Adrenal gland (tissue), 5 donors: Measurements from ENCODE around the gene NKX1-2.

Source experiments
- CTCF ChIP-seq, 6 experiments: fragments of 450-650 bp in 4 of 6; fragments of 200-600 bp in 2 of 6; sonication (generic) in 1 of 6; IDR thresholded peaks; 1 replicate in 5 of 6; 2 replicates in 1 of 6; pipeline versions ENCODE4 v1.5.1 to v1.8.0; 2016 to 2021; ENCODE audit warnings: antibody characterized with exemption in 6 of 6, mild to moderate bottlenecking in 2 of 6, moderate library complexity in 1 of 6
- POLR2A ChIP-seq, 2 donors: fragments of 450-650 bp; IDR thresholded peaks; one replicate each; pipeline ENCODE4 v1.6.1; 2017; ENCODE audit warnings: antibody characterized with exemption in 2 of 2, mild to moderate bottlenecking in 2 of 2, moderate library complexity in 1 of 2
- donor health status: DM: no; HTN: no; CAD: no.

GRCh38 chr10:124417895-124418725 lies 31.7 kb downstream of the NKX1-2 start:
- TF ChIP-seq POLR2A (IDR thresholded peaks at IDR 0.05) (no peak), CTCF (IDR thresholded peaks at IDR 0.05) (no peak)
